ENCODE measurements around the gene MALRD1.

- TF ChIP-seq CTCF (IDR thresholded peaks at IDR 0.05) = no peak
- TF ChIP-seq POLR2A (IDR thresholded peaks at IDR 0.05) = no peak
These were observed 24.0 kb upstream of the MALRD1 start for GRCh38 chr10:19024611-19025010.
